HG03354 (cell line): ENCODE measurements around the gene SCLT1.

Experiments used
- ATAC-seq: cut with Tn5 transposase; IDR thresholded peaks from one replicate; pipeline ENCODE4 v1.9.1; 2021; ENCODE audit warnings: mild to moderate bottlenecking; ENCODE audit not compliant: unreplicated experiment, poor library complexity, severe bottlenecking

SCLT1 gene

GRCh38 chr4:128855621-128856020 is 237.7 kb downstream of the SCLT1 start:
- ATAC-seq, result no peak

GRCh38 chr4:128854433-128854832 is 238.9 kb downstream of the SCLT1 start:
- ATAC-seq, result peak; percentile 57

GRCh38 chr4:128853741-128854140 is 239.6 kb downstream of the SCLT1 start:
- ATAC-seq, result no peak

- ATAC-seq, result no peak
Measured at GRCh38 chr4:128850252-128850651, 243.1 kb downstream of the SCLT1 start.

GRCh38 chr4:128848461-128848860 is 244.9 kb downstream of the SCLT1 start:
- ATAC-seq, result no peak

GRCh38 chr4:128847082-128847724 is 246.1 kb downstream of the SCLT1 start:
- ATAC-seq, result no peak

- no peak for ATAC-seq
Measured at GRCh38 chr4:128846063-128846462, 247.3 kb downstream of the SCLT1 start.

GRCh38 chr4:128844931-128845330 is 248.4 kb downstream of the SCLT1 start:
- ATAC-seq, result no peak

- no peak for ATAC-seq
Measured at GRCh38 chr4:128841402-128841801, 251.9 kb downstream of the SCLT1 start.

- no peak for ATAC-seq
Measured at GRCh38 chr4:128840711-128841318, 252.5 kb downstream of the SCLT1 start.

GRCh38 chr4:128837679-128838078 is 255.7 kb downstream of the SCLT1 start:
- ATAC-seq, result no peak

- ATAC-seq, result no peak
Measured at GRCh38 chr4:128837198-128837597, 256.1 kb downstream of the SCLT1 start.

- ATAC-seq, result no peak
Measured at GRCh38 chr4:128835498-128836222, 257.7 kb downstream of the SCLT1 start.
